ENCODE results near the gene TM9SF2. TPM values are rescaled to one million over a fixed set of nuclear protein-coding genes. Genes with fewer than 3 reads are reported as not detected.

TM9SF2 gene
- total and polyA plus RNA-seq, 4 experiments from 2014 or later, result 60.0 to 126 (median 83.1) TPM

DNA sequence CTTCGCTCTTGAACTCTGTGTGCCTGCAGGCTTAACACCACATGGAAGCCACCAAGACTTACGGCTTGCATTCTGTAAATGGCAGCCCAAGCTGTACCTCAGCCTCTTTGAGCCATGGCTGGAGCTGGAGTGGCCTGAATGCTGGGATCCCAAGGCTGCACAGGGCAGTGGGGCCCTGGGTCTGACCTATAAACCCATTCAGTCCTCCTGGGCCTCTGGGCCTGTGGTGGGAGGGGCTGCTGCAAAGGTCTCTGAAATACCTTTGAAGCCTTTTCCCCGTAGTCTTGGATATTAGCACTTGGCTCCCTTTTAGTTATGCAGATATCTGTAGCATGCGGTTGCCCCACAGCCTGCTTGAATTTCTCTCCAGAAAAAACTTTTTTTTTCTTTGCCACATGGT lies 8.2 kb downstream of the TM9SF2 start:
- intact Hi-C loops (cut with micrococcal nuclease), result no loop called here
- no peak for DNase-seq
- H3K9me3 ChIP-seq (ENCODE audit: control insufficient read depth in 1 of 2, low read length in 2 of 2), result no peaks in the 10 kb centered on the region
- no peak overlapping the region for H3K27ac ChIP-seq (ENCODE audit: low read depth, low read length)
- no peak overlapping the region for H3K4me3 ChIP-seq (ENCODE audit: low read length in 2 of 2)
- Mint-ChIP-seq H3K36me3 (peaks cover 36 to 43% of the 10 kb centered on the region in 2 donors), H3K4me1 (peaks cover 61 to 89% (median 75%) of the 10 kb centered on the region in 4 donors), H3K4me3 (no peak overlapping the region), H3K27ac (no peak overlapping the region), H3K27me3 (no peaks in the 10 kb centered on the region), H3K9me3 (peaks cover 0 to 5% (median 0%) of the 10 kb centered on the region in 8 donors)
- no peaks in the 10 kb centered on the region for H3K27me3 ChIP-seq (ENCODE audit: insufficient read depth, low read length)
- ChIA-PET CTCF (ENCODE audit: partially characterized antibody) (interaction anchor here (1.2 to 6.3 kb wide), 3 partner anchors 9 to 240 kb away, joined by 4 to 58 read pairs (median 6); no protein-coding TSS in a partner anchor), POLR2A (ENCODE audit: partially characterized antibody) (interaction anchor here (1.0 to 1.2 kb wide), 2 partner anchors 13 to 96 kb away, joined by 3 read pairs; no protein-coding TSS in a partner anchor)
- peaks cover 12% of the 10 kb centered on the region for H3K36me3 ChIP-seq (ENCODE audit: insufficient read depth, low read length)
- H3K4me1 ChIP-seq (ENCODE audit: insufficient read depth, low read length), result peaks cover 68% of the 10 kb centered on the region

DNA sequence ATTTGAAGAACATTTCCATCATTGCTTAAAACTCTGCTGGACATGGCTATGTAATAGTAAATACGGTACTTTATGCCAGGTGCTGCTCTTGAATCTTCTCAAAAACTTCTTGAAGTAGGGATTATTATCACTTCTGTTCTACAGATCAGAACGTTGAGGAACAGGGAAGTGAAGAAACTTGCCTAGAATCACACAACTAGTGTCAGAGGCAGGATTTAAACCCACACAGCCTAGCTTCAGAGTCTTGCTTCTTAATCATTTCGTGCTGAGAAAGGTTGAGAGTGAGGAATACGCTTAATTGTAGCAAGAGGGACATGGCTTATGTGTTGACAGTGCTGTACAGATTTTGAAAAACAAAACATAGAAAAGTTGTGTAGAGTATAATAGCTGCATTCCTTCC lies 13.5 kb downstream of the TM9SF2 start:
- peaks cover 57% of the 10 kb centered on the region for H3K4me1 ChIP-seq (ENCODE audit: insufficient read depth, low read length)
- H3K27me3 ChIP-seq (ENCODE audit: insufficient read depth, low read length), result no peaks in the 10 kb centered on the region
- CTCF ChIA-PET (ENCODE audit: partially characterized antibody), result interaction anchor here (0.6 to 1.4 kb wide), 3 partner anchors 11 to 71 kb away, joined by 3 to 5 read pairs (median 3); partner anchors contain the start of gene TM9SF2
- POLR2A ChIA-PET (ENCODE audit: partially characterized antibody), result interaction anchor here (3.7 kb wide), 1 partner anchor 13 kb away, joined by 16 read pairs; the partner anchor contains the start of gene TM9SF2
- no peak overlapping the region for H3K27ac ChIP-seq (ENCODE audit: low read depth, low read length)
- Mint-ChIP-seq H3K4me3 (no peak overlapping the region), H3K36me3 (peaks cover 14 to 45% of the 10 kb centered on the region in 2 donors), H3K4me1 (peaks cover 50 to 70% (median 61%) of the 10 kb centered on the region in 4 donors), H3K27me3 (no peaks in the 10 kb centered on the region), H3K9me3 (peaks cover 0 to 4% (median 0%) of the 10 kb centered on the region in 8 donors), H3K27ac (peak overlapping the region in 3 of 7 donors; percentile 57 to 75 (median 68))
- H3K36me3 ChIP-seq (ENCODE audit: insufficient read depth, low read length), result peaks cover 1% of the 10 kb centered on the region
- intact Hi-C loops (cut with micrococcal nuclease), result no loop called here
- no peaks in the 10 kb centered on the region for H3K9me3 ChIP-seq (ENCODE audit: control insufficient read depth in 1 of 2, low read length in 2 of 2)
- DNase-seq, result no peak
- no peak overlapping the region for H3K4me3 ChIP-seq (ENCODE audit: low read length in 2 of 2)

DNA sequence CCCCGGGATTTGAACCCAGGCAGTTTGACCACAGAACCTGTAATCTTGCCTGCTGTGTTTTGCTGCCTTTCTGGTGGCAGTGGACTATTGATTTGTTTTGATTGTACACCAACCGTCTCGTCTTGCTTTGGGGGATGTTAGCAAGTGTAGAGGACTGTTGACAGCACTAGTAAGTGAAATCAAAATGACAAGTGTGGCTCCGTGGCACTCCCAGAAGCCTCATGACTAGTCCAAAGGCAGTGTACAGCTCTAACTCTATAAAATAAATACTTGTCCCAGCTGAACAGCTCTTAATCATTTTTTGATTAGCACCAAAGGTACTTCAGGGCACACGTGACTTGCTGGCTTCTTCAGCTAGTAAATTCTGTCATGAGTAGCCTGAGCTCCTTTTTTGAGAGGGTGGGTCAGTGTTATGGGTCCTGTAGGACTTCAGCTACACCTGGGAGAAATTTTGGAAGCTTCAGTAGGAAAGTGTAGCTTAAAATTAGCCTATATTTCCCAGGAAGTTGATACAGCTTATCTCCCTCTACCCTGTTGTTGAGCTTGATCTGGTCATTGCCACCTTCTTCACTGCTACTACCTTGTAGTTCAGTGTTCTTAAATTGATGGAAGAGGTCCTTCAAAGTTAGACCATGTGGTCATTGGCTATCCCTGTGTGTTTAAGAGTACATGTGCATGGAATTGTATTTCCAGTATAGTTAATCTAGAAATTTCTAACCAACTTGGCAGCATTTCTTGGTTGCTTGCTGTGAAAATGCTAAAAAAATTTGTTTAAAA lies 15.1 kb downstream of the TM9SF2 start:
- Histone ChIP-seq H3K27me3 (ENCODE audit: insufficient read depth, low read length) (no peaks in the 10 kb centered on the region), H3K4me3 (ENCODE audit: low read length in 2 of 2) (no peak overlapping the region), H3K4me1 (ENCODE audit: insufficient read depth, low read length) (peaks cover 44% of the 10 kb centered on the region), H3K9me3 (ENCODE audit: control insufficient read depth in 1 of 2, low read length in 2 of 2) (no peaks in the 10 kb centered on the region), H3K27ac (ENCODE audit: low read depth, low read length) (no peak overlapping the region), H3K36me3 (ENCODE audit: insufficient read depth, low read length) (peaks cover 14% of the 10 kb centered on the region)
- ChIA-PET CTCF (ENCODE audit: partially characterized antibody) (interaction anchor here (0.7 to 1.4 kb wide), 5 partner anchors 9 to 42 kb away, joined by 3 to 4 read pairs (median 3); no protein-coding TSS in a partner anchor), POLR2A (ENCODE audit: partially characterized antibody) (interaction anchor here (0.8 to 1.1 kb wide), 2 partner anchors 9 to 11 kb away, joined by 4 read pairs; no protein-coding TSS in a partner anchor)
- Mint-ChIP-seq H3K27me3 (no peaks in the 10 kb centered on the region), H3K4me1 (peaks cover 36 to 54% (median 47%) of the 10 kb centered on the region in 4 donors), H3K27ac (peak overlapping the region in 2 of 7 donors; percentile 25 to 32), H3K36me3 (peaks cover 5 to 48% of the 10 kb centered on the region in 2 donors), H3K9me3 (no peaks in the 10 kb centered on the region), H3K4me3 (peak overlapping the region in 1 of 8 donors; percentile 42)
- intact Hi-C loops (cut with micrococcal nuclease), result no loop called here
- no peak for DNase-seq

DNA sequence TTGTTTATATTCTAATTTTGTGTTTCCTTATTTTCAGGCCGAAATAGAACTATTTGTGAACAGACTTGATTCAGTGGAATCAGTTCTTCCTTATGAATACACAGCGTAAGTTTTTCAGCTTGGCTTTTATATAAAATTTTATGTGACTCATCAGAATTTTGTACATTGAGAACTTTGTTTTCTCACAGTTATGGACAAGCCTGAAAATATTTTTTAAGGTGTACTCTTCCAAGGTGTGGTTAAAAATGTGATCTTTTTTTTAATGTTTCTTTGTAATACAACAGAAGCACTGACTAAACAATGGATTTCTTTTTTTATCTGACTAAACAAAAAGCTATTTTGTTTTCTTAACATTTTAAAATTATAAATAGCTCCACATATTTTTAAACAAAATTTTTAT lies 16.3 kb downstream of the TM9SF2 start:
- DNase-seq, result no peak
- Mint-ChIP-seq H3K27ac (no peak overlapping the region), H3K4me1 (peaks cover 26 to 42% (median 37%) of the 10 kb centered on the region in 4 donors), H3K4me3 (no peak overlapping the region), H3K27me3 (no peaks in the 10 kb centered on the region), H3K9me3 (no peaks in the 10 kb centered on the region), H3K36me3 (peaks cover 16 to 55% of the 10 kb centered on the region in 2 donors)
- Histone ChIP-seq H3K36me3 (ENCODE audit: insufficient read depth, low read length) (peaks cover 25% of the 10 kb centered on the region), H3K4me1 (ENCODE audit: insufficient read depth, low read length) (peaks cover 32% of the 10 kb centered on the region), H3K4me3 (ENCODE audit: low read length in 2 of 2) (no peak overlapping the region), H3K9me3 (ENCODE audit: control insufficient read depth in 1 of 2, low read length in 2 of 2) (no peaks in the 10 kb centered on the region), H3K27ac (ENCODE audit: low read depth, low read length) (no peak overlapping the region), H3K27me3 (ENCODE audit: insufficient read depth, low read length) (no peaks in the 10 kb centered on the region)
- intact Hi-C loops (cut with micrococcal nuclease), result no loop called here
- ChIA-PET CTCF (ENCODE audit: partially characterized antibody) (interaction anchor here (0.8 to 1.4 kb wide), 4 partner anchors 12 to 76 kb away, joined by 3 to 5 read pairs (median 3); no protein-coding TSS in a partner anchor), POLR2A (ENCODE audit: partially characterized antibody) (no interaction called here)

DNA sequence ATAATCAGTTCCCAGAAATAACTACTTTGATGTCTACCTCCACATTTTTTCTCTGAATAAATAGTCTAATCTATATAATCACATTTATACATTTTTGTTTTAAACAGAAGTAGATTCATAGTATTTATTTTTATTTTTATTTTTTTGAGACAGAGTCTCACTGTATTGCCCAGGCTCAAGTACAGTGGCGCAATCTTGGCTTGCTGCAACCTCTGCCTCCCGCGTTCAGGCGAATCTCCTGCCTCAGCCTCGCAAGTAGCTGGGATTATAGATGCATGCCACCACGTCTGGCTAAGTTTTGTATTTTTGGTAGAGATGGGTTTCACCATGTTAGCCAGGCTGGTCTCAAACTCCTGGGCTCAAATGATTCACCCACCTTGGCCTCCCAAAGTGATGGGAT lies 16.7 kb downstream of the TM9SF2 start:
- Histone ChIP-seq H3K4me3 (ENCODE audit: low read length in 2 of 2) (no peak overlapping the region), H3K9me3 (ENCODE audit: control insufficient read depth in 1 of 2, low read length in 2 of 2) (no peaks in the 10 kb centered on the region), H3K27ac (ENCODE audit: low read depth, low read length) (no peak overlapping the region), H3K27me3 (ENCODE audit: insufficient read depth, low read length) (no peaks in the 10 kb centered on the region), H3K4me1 (ENCODE audit: insufficient read depth, low read length) (peaks cover 28% of the 10 kb centered on the region), H3K36me3 (ENCODE audit: insufficient read depth, low read length) (peaks cover 25% of the 10 kb centered on the region)
- peaks cover 23 to 38% (median 33%) of the 10 kb centered on the region in 4 donors for H3K4me1 Mint-ChIP-seq
- no peak overlapping the region for H3K27ac Mint-ChIP-seq
- H3K9me3 Mint-ChIP-seq, result no peaks in the 10 kb centered on the region
- peaks cover 19 to 56% of the 10 kb centered on the region in 2 donors for H3K36me3 Mint-ChIP-seq
- DNase-seq, result no peak
- H3K27me3 Mint-ChIP-seq, result no peaks in the 10 kb centered on the region
- ChIA-PET POLR2A (ENCODE audit: partially characterized antibody) (no interaction called here), CTCF (ENCODE audit: partially characterized antibody) (interaction anchor here (0.8 to 1.4 kb wide), 4 partner anchors 12 to 76 kb away, joined by 3 to 5 read pairs (median 3); no protein-coding TSS in a partner anchor)
- intact Hi-C loops (cut with micrococcal nuclease), result no loop called here
- H3K4me3 Mint-ChIP-seq, result no peak overlapping the region

DNA sequence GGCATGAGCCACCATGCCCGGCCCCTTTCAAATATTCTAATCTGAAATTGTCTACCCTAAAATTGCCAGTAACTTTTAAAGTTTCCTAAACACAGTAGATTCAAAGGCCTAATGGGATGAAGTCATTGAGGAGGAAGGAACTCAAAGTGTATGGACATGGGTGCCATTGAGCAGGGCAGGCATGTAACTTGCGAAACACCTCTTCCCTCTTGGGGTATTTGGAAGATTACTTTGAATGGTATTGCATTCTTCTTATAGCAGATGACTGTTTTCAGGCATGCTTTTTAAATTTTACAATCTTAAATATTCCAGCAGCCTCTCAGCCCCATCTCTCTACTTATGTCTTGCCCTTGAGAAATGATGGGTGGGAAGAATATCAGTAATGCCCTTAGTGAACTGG lies 21.0 kb downstream of the TM9SF2 start:
- peaks cover 31 to 39% (median 35%) of the 10 kb centered on the region in 4 donors for H3K4me1 Mint-ChIP-seq
- Histone ChIP-seq H3K4me1 (ENCODE audit: insufficient read depth, low read length) (peaks cover 16% of the 10 kb centered on the region), H3K9me3 (ENCODE audit: control insufficient read depth in 1 of 2, low read length in 2 of 2) (no peaks in the 10 kb centered on the region), H3K27ac (ENCODE audit: low read depth, low read length) (no peak overlapping the region), H3K27me3 (ENCODE audit: insufficient read depth, low read length) (no peaks in the 10 kb centered on the region), H3K36me3 (ENCODE audit: insufficient read depth, low read length) (peaks cover 36% of the 10 kb centered on the region), H3K4me3 (ENCODE audit: low read length in 2 of 2) (no peak overlapping the region)
- no peaks in the 10 kb centered on the region for H3K9me3 Mint-ChIP-seq
- peaks cover 57 to 83% of the 10 kb centered on the region in 2 donors for H3K36me3 Mint-ChIP-seq
- POLR2A ChIA-PET (ENCODE audit: partially characterized antibody), result interaction anchor here (1.1 kb wide), 1 partner anchor 14 kb away, joined by 3 read pairs; no protein-coding TSS in a partner anchor
- no peak overlapping the region for H3K4me3 Mint-ChIP-seq
- intact Hi-C loops (cut with micrococcal nuclease), result no loop called here
- CTCF ChIA-PET (ENCODE audit: partially characterized antibody), result interaction anchor here (1.6 kb wide), 1 partner anchor 92 kb away, joined by 3 read pairs; no protein-coding TSS in a partner anchor
- DNase-seq, result no peak
- H3K27ac Mint-ChIP-seq, result peak overlapping the region in 3 of 7 donors; percentile 5 to 81 (median 22)
- no peaks in the 10 kb centered on the region for H3K27me3 Mint-ChIP-seq

DNA sequence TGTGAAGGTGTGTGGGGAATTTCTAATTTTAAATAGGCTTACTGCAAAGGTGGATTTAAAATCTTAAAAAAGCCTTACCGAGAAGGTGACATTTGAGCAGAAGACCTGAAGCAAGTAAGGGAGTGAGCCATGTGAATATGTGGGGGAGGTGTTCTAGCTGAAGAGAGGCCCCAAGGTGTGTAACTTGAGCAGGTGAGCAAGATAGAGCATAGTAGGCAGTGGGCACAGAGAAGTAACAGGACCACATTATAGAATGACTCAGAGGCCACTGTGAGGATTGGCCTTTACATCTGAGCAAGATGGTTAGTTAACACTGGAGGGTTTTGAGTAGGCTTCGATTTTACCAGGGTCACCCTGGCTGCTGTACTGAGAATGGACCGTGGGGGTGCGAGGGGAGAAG lies 22.6 kb downstream of the TM9SF2 start:
- no peaks in the 10 kb centered on the region for H3K27me3 ChIP-seq (ENCODE audit: insufficient read depth, low read length)
- CTCF ChIA-PET (ENCODE audit: partially characterized antibody), result interaction anchor here (1.6 kb wide), 1 partner anchor 91 kb away, joined by 3 read pairs; no protein-coding TSS in a partner anchor
- no peak overlapping the region for H3K27ac ChIP-seq (ENCODE audit: low read depth, low read length)
- H3K27ac Mint-ChIP-seq, result peak overlapping the region in 5 of 7 donors; percentile 10 to 94 (median 71)
- peak overlapping the region in 1 of 8 donors; percentile 15 for H3K4me3 Mint-ChIP-seq
- intact Hi-C loops (cut with micrococcal nuclease), result no loop called here
- H3K27me3 Mint-ChIP-seq, result no peaks in the 10 kb centered on the region
- H3K9me3 Mint-ChIP-seq, result no peaks in the 10 kb centered on the region
- no peak overlapping the region for H3K4me3 ChIP-seq (ENCODE audit: low read length in 2 of 2)
- peaks cover 36% of the 10 kb centered on the region for H3K36me3 ChIP-seq (ENCODE audit: insufficient read depth, low read length)
- H3K4me1 ChIP-seq (ENCODE audit: insufficient read depth, low read length), result peaks cover 21% of the 10 kb centered on the region
- H3K36me3 Mint-ChIP-seq, result peaks cover 62 to 89% of the 10 kb centered on the region in 2 donors
- POLR2A ChIA-PET (ENCODE audit: partially characterized antibody), result no interaction called here
- no peak for DNase-seq
- peaks cover 39 to 54% (median 46%) of the 10 kb centered on the region in 4 donors for H3K4me1 Mint-ChIP-seq
- H3K9me3 ChIP-seq (ENCODE audit: control insufficient read depth in 1 of 2, low read length in 2 of 2), result no peaks in the 10 kb centered on the region

Measured in CD4-positive, alpha-beta memory T cell (primary cell).